K562 (cell line): ENCODE data around the gene NDOR1. TPM values are rescaled to one million over a fixed set of nuclear protein-coding genes. Genes with fewer than 3 reads are reported as not detected.

Source experiments
- ATAC-seq: fragments of 200-7000 bp; cut with Tn5 transposase; 3 replicates; pipeline ENCODE4 v1.9.1; 2020; ENCODE audit warnings: moderate library complexity
- BruUV-seq: library from RNA; stranded (reverse); fragments of 400-500 nt; replicated peaks from 2 replicates; lab custom pipeline; 2021; lab: Mats Ljungman, UMichigan
- CTCF ChIA-PET: fragments of 300-600 bp; formaldehyde crosslinking; extraction: SDS; loops from one replicate; lab custom pipeline; 2021; ENCODE audit warnings: low intra/inter-chr PET ratio; lab: Yijun Ruan, JAX
- POLR2A ChIA-PET: fragments of 300-600, 350-650 bp; sonication (Branson Sonifier 250); formaldehyde crosslinking; extraction: SDS; loops from one replicate; lab custom pipeline; 2021; ENCODE audit warnings: antibody characterized with exemption, inconsistent platforms; lab: Yijun Ruan, JAX
- DNase-seq, 4 experiments: peaks; one replicate each; pipeline versions ENCODE4 v3.0.0 to v3.0.0-alpha.2; 2011 to 2018; ENCODE audit warnings: low spot score in 3 of 4, mixed read lengths in 3 of 4; ENCODE audit errors: extremely low read depth in 1 of 4
- FAIRE-seq: peaks from 2 replicates; lab custom pipeline; 2011; peaks lifted over from hg19 to GRCh38; lab: Jason Lieb, UNC
- H2AFZ ChIP-seq: 2 replicates; pipeline ENCODE4 v1.6.0; 2011; ENCODE audit warnings: low read depth, low read length, control low read depth, inconsistent platforms
- H3K27ac ChIP-seq: fragments of 200-600 bp; 3 replicates; pipeline ENCODE4 v1.8.0; 2011; ENCODE audit warnings: low read depth, mild to moderate bottlenecking, control low read depth, inconsistent platforms, low read length, moderate library complexity, mixed read lengths; ENCODE audit errors: extremely low read depth
- H3K27me3 ChIP-seq, 2 experiments: fragments of 300-600 bp in 1 of 2; 2 replicates in 1 of 2; 3 replicates in 1 of 2; pipeline versions ENCODE4 v1.6.0 to v1.8.0; 2011; ENCODE audit warnings: inconsistent platforms in 2 of 2, low read length in 2 of 2, mild to moderate bottlenecking in 1 of 2, mixed read lengths in 1 of 2, moderate library complexity in 1 of 2; ENCODE audit not compliant: control insufficient read depth in 2 of 2, insufficient read depth in 2 of 2
- H3K36me3 ChIP-seq: fragments of 300-600 bp; 3 replicates; pipeline ENCODE4 v1.8.0; 2011; ENCODE audit warnings: mild to moderate bottlenecking, low read length, inconsistent platforms; ENCODE audit not compliant: control insufficient read depth, insufficient read depth
- H3K4me1 ChIP-seq, 2 experiments: fragments of 200-600 bp in 1 of 2; replicated peaks in 1 of 2; 2 replicates in 1 of 2; 3 replicates in 1 of 2; pipeline versions ENCODE4 v1.5.1 to v1.8.0; 2011; ENCODE audit warnings: inconsistent platforms in 2 of 2, low read length in 2 of 2, mild to moderate bottlenecking in 1 of 2, mixed read lengths in 1 of 2, moderate library complexity in 1 of 2; ENCODE audit not compliant: control insufficient read depth in 2 of 2, insufficient read depth in 2 of 2
- H3K4me2 ChIP-seq: 2 replicates; pipeline ENCODE4 v1.6.1; 2011; ENCODE audit warnings: low read length, control low read depth, inconsistent platforms, mixed read lengths; ENCODE audit not compliant: insufficient read depth
- H3K4me3 ChIP-seq: fragments of 200-600 bp; sonication (generic), shearing (Covaris generic); 2 replicates; pipeline ENCODE4 v1.5.1; 2016; ENCODE audit warnings: control low read depth, inconsistent platforms
- H3K79me2 ChIP-seq: fragments of 200-600 bp; 3 replicates; pipeline ENCODE4 v1.8.0; 2011; ENCODE audit warnings: low read length, inconsistent platforms; ENCODE audit not compliant: control insufficient read depth, insufficient read depth
- H3K9ac ChIP-seq, 2 experiments: 2 replicates each; pipeline versions ENCODE4 v1.6.0 to v1.6.1; 2011; ENCODE audit warnings: low read depth in 2 of 2, low read length in 2 of 2, control low read depth in 1 of 2, inconsistent platforms in 1 of 2, mild to moderate bottlenecking in 1 of 2, mixed read lengths in 1 of 2; ENCODE audit not compliant: insufficient read depth in 1 of 2
- H3K9me1 ChIP-seq: one replicate; pipeline ENCODE4 v1.6.0; 2011; ENCODE audit warnings: inconsistent platforms, mild to moderate bottlenecking, low read length, moderate library complexity; ENCODE audit not compliant: control insufficient read depth, insufficient read depth
- H3K9me3 ChIP-seq: replicated peaks from 2 replicates; pipeline ENCODE4 v1.5.1; 2011; ENCODE audit warnings: low read depth, low read length, inconsistent platforms; ENCODE audit not compliant: control insufficient read depth, insufficient read depth
- H4K20me1 ChIP-seq: replicated peaks from 2 replicates; pipeline ENCODE4 v1.6.1; 2011; ENCODE audit warnings: low read length, inconsistent platforms, mixed read lengths; ENCODE audit not compliant: control insufficient read depth, insufficient read depth
- CAMTA2 ChIP-seq: fragments of 250-450 bp; sonication (Bioruptor Pico); conservative IDR thresholded peaks from 2 replicates; pipeline ENCODE4 v1.5.1; 2022
- ETS2 ChIP-seq: IDR thresholded peaks from 2 replicates; pipeline ENCODE4 v1.6.1; 2016; ENCODE audit warnings: borderline replicate concordance, missing genetic modification characterization, mild to moderate bottlenecking, moderate library complexity, missing compliant biosample characterization; ENCODE audit not compliant: poor library complexity, severe bottlenecking
- KAT7 ChIP-seq: sonication (generic); formaldehyde crosslinking; IDR thresholded peaks from 2 replicates; pipeline ENCODE4 v1.8.0; 2022; ENCODE audit warnings: missing genetic modification reagents, mild to moderate bottlenecking, borderline replicate concordance
- KHSRP ChIP-seq: fragments of 450-650 bp; IDR thresholded peaks from 2 replicates; pipeline ENCODE4 v1.6.1; 2017
- MYC ChIP-seq, 2 experiments: fragments of 250-450 bp in 1 of 2; sonication (Bioruptor Pico) in 1 of 2; IDR thresholded peaks; 2 replicates each; pipeline versions ENCODE4 v1.5.1 to v1.6.1; 2012 to 2021; ENCODE audit warnings: low read depth in 2 of 2, borderline replicate concordance in 1 of 2, improper control_type of control experiment in 1 of 2, low read length in 1 of 2, mild to moderate bottlenecking in 1 of 2, moderate library complexity in 1 of 2
- NCOR1 ChIP-seq: fragments of 450-650 bp; IDR thresholded peaks from 2 replicates; pipeline ENCODE4 v1.6.1; 2016; ENCODE audit warnings: mild to moderate bottlenecking, moderate library complexity
- NFRKB ChIP-seq: fragments of 450-650 bp; IDR thresholded peaks from 2 replicates; pipeline ENCODE4 v1.6.1; 2016; ENCODE audit warnings: low read depth
- NRF1 ChIP-seq, 2 experiments: fragments of 450-650 bp; IDR thresholded peaks in 1 of 2; conservative IDR thresholded peaks in 1 of 2; 2 replicates each; pipeline ENCODE4 v1.6.1; 2014; ENCODE audit warnings: mild to moderate bottlenecking in 2 of 2
- RBM15 ChIP-seq: fragments of 200-400 bp; formaldehyde crosslinking; IDR thresholded peaks from 2 replicates; pipeline ENCODE4 v1.6.1; 2018; ENCODE audit warnings: mild to moderate bottlenecking, low read length, moderate library complexity; ENCODE audit not compliant: insufficient read depth
- RFX7 ChIP-seq: fragments of 250-450 bp; sonication (Bioruptor Pico); IDR thresholded peaks from 2 replicates; pipeline ENCODE4 v1.5.1; 2021; ENCODE audit warnings: mild to moderate bottlenecking
- SP2 ChIP-seq: IDR thresholded peaks from 2 replicates; pipeline ENCODE4 v1.6.1; 2011; ENCODE audit warnings: mild to moderate bottlenecking, low read depth, low read length, moderate library complexity; ENCODE audit not compliant: poor library complexity, severe bottlenecking; ENCODE audit errors: extremely low read depth
- TBP ChIP-seq: optimal IDR thresholded peaks from 2 replicates; pipeline ENCODE3; 2011; ENCODE audit warnings: low read depth, low read length, improper control_type of control experiment
- ZNF584 ChIP-seq: fragments of 200-800 bp; sonication (Bioruptor generic); IDR thresholded peaks from 2 replicates; pipeline ENCODE4 v1.6.1; 2016; ENCODE audit warnings: low read depth, mild to moderate bottlenecking, missing genetic modification characterization, missing compliant biosample characterization
- WGBS: fragments of 100-300 bp; shearing (Covaris generic); methylation state at CpG from one replicate; pipeline ENCODE4 v1.1.6; 2016; ENCODE audit warnings: low coverage, mixed read lengths; ENCODE audit not compliant: insufficient coverage; ENCODE audit errors: missing lambda C conversion rate; 5-methylcytosine and 5-hydroxymethylcytosine counted together
- in situ Hi-C: fragments of 300-500 bp; cut with MboI; formaldehyde crosslinking; loops from 4 replicates; pipeline ENCODE4 v1.15.0; 2018; ENCODE audit warnings: inconsistent platforms, mixed read lengths
- intact Hi-C: fragments of 100-400 bp; cut with micrococcal nuclease; formaldehyde crosslinking; loops from 2 replicates; pipeline ENCODE4 v1.14.2; 2022
- polyA plus RNA-seq, 8 experiments: library from polyadenylated mRNA; depleted of rRNA in 4 of 8; stranded (reverse) in 5 of 8; unstranded in 3 of 8; fragments of >200 nt; fragmentation: Nextera tagmentation in 2 of 8; fragmentation: Illumina TruSeq in 1 of 8; extraction: Ambion mirVana in 2 of 8; extraction: Trizol in 1 of 8; gene quantifications; 2 replicates each; pipeline versions ENCODE4 v1.2.1 to v1.2.3, GENCODE V29; 2011 to 2014; ENCODE audit warnings: inconsistent platforms in 1 of 8, missing spikeins in 1 of 8
- total RNA-seq, 7 experiments: library from RNA; depleted of rRNA in 6 of 7; stranded (reverse); fragments of >200 nt in 6 of 7; fragmentation: Illumina TruSeq in 2 of 7; extraction: Trizol in 2 of 7; gene quantifications; 2 replicates each; pipeline versions ENCODE4 v1.2.1 to v1.2.3, GENCODE V29; 2011 to 2021; ENCODE audit warnings: low replicate concordance in 1 of 7
- TF ChIP-seq, protein P1 (sequence below): fragments of 450-650 bp; IDR thresholded peaks from 2 replicates; pipeline ENCODE4 v1.6.1; 2014; ENCODE audit warnings: low read depth, mild to moderate bottlenecking, moderate library complexity, borderline replicate concordance
- TF ChIP-seq, protein P2 (sequence below), 3 experiments: fragments of 200-800 bp in 1 of 3; fragments of 250-450 bp in 1 of 3; fragments of 450-650 bp in 1 of 3; sonication (Bioruptor Pico) in 1 of 3; sonication (Bioruptor generic) in 1 of 3; formaldehyde crosslinking in 1 of 3; IDR thresholded peaks; 2 replicates each; pipeline versions ENCODE4 v1.6.1 to v1.8.0; 2016 to 2022; ENCODE audit warnings: mild to moderate bottlenecking in 2 of 3, missing genetic modification characterization in 2 of 3, missing compliant biosample characterization in 1 of 3, moderate library complexity in 1 of 3

NDOR1 gene
- total and polyA plus RNA-seq, 9 of the 15 experiments (the other 6 are each of a cell fraction or from before 2014, with no cell fraction given) = 0.06 to 36.9 (median 6.9) TPM

DNA sequence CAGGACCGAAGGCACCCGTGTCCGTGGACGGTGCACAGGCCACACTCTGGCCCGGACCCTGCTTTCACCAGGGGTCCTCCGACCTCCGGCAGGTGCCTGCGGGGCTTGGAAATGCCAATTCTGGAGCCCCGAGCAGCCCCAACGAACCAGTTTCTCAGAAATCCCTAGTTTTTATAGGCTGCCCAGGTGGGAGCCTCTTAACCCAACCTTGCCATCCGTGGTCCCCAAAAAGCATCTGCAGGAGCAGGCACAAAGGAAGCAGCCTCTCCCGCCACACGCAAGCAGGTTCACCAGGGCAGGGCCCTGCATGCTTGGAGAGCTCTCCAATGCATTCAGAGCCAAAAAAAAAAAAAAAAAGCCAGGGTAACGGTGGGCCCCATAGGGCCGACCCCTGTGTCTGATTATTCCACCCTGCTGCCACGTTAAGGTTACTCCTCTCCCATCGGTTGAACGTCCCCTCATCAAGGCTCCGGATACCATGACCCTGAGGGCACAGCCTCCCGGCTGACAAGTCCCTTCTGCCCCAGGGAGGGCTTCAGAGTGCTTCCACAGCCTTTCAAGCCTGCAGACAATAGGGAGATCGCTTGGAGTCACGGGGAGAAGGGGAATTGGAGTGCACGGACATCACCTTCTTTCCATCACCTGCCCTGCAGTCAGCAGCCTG, 4.2 kb upstream of the NDOR1 start:
- Histone ChIP-seq H3K9me1 (peaks cover 3% of the 10 kb centered on the region), H3K27ac (peak overlapping the region; percentile 70), H3K4me2 (peak overlapping the region; percentile 81), H3K79me2 (peaks cover 81% of the 10 kb centered on the region), H3K4me3 (peak overlapping the region; percentile 52), H3K36me3 (peaks cover 14% of the 10 kb centered on the region; the same call in 2 of the 3 replicates), H2AFZ (peak overlapping the region; percentile 62), H3K27me3 (no peaks in the 10 kb centered on the region), H3K4me1 (peaks cover 34 to 82% of the 10 kb centered on the region in 2 experiments), H3K9ac (peak overlapping the region; percentile 73 to 94), H4K20me1 (peaks cover 5% of the 10 kb centered on the region), H3K9me3 (no peaks in the 10 kb centered on the region)
- CTCF ChIA-PET = no interaction called here
- WGBS = 5% methylated on average over 23 of the region's 23 CpGs
- intact Hi-C loops (loop anchor here (2.0 kb wide), 1 partner anchor 17 kb away; no protein-coding TSS in a partner anchor), in situ Hi-C loops (no loop called here)
- POLR2A ChIA-PET = interaction anchor here (0.5 to 5.7 kb wide), 8 partner anchors 10 to 39 kb away, joined by 3 to 56 read pairs (median 6); partner anchors contain the start of genes ANAPC2, SSNA1 and TUBB4B
- FAIRE-seq (peak; percentile 57), ATAC-seq (no peak), DNase-seq (no peak)
- no TSS peak for BruUV-seq
- TF ChIP-seq KAT7 (CRISPR knock-in tag) (no peak), NRF1 (conservative IDR thresholded peaks at IDR 0.05 in 1 of 2, IDR thresholded peaks at IDR 0.05 in 1 of 2) (peak; percentile 17 to 55), ZNF584 (CRISPR knock-in tag) (no peak), KHSRP (no peak), MYC (IDR thresholded peaks at IDR 0.05; ENCODE audit: low read depth, low read length) (no peak), MYC (CRISPR knock-in tag; IDR thresholded peaks at IDR 0.05; ENCODE audit: borderline replicate concordance, low read depth) (peak; percentile 69; the same call in 1 of the 2 replicates), SP2 (no peak), RBM15 (no peak), TBP (no peak), NFRKB (no peak), RFX7 (no peak), ETS2 (tag) (no peak), NCOR1 (no peak), CAMTA2 (CRISPR knock-in tag) (no peak)
- TF ChIP-seq, protein P1, sequence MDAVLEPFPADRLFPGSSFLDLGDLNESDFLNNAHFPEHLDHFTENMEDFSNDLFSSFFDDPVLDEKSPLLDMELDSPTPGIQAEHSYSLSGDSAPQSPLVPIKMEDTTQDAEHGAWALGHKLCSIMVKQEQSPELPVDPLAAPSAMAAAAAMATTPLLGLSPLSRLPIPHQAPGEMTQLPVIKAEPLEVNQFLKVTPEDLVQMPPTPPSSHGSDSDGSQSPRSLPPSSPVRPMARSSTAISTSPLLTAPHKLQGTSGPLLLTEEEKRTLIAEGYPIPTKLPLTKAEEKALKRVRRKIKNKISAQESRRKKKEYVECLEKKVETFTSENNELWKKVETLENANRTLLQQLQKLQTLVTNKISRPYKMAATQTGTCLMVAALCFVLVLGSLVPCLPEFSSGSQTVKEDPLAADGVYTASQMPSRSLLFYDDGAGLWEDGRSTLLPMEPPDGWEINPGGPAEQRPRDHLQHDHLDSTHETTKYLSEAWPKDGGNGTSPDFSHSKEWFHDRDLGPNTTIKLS = no peak
- TF ChIP-seq, protein P2, sequence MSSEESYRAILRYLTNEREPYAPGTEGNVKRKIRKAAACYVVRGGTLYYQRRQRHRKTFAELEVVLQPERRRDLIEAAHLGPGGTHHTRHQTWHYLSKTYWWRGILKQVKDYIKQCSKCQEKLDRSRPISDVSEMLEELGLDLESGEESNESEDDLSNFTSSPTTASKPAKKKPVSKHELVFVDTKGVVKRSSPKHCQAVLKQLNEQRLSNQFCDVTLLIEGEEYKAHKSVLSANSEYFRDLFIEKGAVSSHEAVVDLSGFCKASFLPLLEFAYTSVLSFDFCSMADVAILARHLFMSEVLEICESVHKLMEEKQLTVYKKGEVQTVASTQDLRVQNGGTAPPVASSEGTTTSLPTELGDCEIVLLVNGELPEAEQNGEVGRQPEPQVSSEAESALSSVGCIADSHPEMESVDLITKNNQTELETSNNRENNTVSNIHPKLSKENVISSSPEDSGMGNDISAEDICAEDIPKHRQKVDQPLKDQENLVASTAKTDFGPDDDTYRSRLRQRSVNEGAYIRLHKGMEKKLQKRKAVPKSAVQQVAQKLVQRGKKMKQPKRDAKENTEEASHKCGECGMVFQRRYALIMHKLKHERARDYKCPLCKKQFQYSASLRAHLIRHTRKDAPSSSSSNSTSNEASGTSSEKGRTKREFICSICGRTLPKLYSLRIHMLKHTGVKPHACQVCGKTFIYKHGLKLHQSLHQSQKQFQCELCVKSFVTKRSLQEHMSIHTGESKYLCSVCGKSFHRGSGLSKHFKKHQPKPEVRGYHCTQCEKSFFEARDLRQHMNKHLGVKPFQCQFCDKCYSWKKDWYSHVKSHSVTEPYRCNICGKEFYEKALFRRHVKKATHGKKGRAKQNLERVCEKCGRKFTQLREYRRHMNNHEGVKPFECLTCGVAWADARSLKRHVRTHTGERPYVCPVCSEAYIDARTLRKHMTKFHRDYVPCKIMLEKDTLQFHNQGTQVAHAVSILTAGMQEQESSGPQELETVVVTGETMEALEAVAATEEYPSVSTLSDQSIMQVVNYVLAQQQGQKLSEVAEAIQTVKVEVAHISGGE (CRISPR knock-in tag; IDR thresholded peaks at IDR 0.05) = peak in 1 of 3 experiments; percentile 52; a peak in 1 of 6 replicates
